HG02571 (cell line): ENCODE measurements around the gene UPP2.

ENCODE experiments used
- ATAC-seq: cut with Tn5 transposase; IDR thresholded peaks from one replicate; pipeline ENCODE4 v1.9.1; 2021; ENCODE audit warnings: mild to moderate bottlenecking, moderate library complexity; ENCODE audit not compliant: unreplicated experiment

UPP2 gene

DNA sequence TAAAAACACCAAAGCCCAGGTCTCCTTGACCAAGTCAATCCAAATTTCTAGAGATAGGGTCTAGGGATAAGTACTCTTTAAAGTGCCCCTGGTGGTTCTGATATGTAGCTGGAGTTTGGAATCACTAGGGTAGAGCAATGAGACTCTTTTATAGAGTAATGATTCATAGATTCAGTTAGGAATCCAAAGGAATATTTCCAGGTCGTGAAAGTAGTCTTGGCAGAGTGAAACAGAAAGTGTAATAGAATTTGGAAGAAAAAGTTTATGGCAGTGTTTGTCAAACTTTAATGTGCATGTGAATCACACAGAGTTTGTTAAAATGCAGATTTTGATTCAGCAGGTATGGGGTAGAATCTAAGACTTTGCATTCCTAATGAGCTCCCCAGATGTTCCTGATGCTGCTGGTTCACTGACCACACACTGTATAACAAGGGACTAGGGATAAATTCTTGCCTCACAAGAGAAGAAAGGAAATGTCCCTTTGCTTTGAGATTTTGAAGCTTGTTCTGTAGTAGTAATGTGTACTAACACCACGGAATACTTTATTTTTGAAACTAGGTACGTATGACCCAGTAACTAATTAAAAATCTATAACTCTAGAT is 1.8 kb downstream of the UPP2 start:
- ATAC-seq, result no peak

- ATAC-seq, result no peak
These were observed 3.2 kb downstream of the UPP2 start for GRCh38 chr2:158104903-158105302.

GRCh38 chr2:158112992-158113391 is 11.3 kb downstream of the UPP2 start:
- no peak for ATAC-seq

DNA sequence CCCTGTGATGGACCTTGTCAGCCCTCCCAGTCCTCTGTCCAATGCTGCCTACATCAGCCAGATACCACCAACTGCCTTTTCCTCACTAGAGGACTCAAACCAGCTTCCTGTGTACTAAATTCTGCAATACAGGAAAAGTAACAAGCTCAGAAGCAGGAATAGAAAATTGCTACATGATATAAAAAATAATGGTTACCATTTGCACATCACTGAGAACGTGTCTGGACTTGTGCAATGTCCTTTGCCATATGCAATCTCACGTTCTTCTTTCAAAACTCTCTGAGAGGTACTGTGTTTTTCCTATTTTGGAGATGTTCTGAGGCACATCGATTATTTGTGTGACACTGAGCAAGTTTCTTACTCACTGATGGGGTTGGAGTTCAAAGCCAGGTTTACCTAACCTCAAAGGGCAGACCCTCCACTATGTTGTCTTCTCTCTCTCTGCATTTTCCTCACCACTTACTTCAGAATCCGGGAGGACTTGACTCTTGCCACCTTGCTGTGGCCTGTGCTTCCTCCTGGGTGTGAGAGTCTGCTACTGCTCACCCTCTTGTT is 12.1 kb downstream of the UPP2 start:
- ATAC-seq, result no peak

DNA sequence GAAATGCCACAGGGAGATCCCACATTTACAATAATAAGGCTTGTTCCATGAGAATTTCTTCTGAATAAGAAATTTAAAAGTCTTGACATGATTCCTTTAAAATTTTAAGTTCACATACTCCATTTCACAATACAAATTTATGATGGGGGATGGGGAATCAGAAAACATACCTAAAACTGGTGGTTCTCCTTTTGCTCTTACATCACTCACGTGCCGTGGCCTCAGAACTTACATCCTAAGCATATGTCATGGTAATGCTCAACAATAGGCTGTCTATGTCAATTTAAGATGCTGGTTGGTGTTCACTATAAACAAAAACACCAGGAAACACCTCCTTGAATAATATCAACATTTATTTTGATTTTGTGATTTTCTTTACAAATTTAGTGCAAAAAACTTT is 12.8 kb downstream of the UPP2 start:
- no peak for ATAC-seq

- ATAC-seq, result no peak
These were observed 13.6 kb downstream of the UPP2 start for GRCh38 chr2:158115202-158115767.

DNA sequence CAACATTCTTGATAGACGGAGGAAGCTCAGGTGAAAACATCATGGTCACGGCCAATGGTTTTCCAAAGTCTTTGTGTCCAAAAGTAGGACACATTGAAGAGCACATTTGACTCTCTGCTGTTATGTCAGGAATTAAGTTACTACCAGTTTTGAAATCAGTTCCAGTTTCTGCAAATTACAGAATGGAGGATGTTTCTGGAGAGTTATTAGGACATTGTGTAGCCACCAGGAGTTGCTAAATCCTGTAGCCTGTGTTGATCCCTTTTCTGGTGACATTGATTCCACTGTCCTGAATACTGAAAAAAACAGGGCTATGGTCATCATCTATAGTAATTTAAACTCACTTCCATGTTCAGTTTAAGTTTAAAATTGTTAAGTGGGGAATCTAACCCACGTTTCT is 15.3 kb downstream of the UPP2 start:
- no peak for ATAC-seq

- ATAC-seq, result no peak
These were observed 18.4 kb downstream of the UPP2 start for GRCh38 chr2:158120102-158120501.

- no peak for ATAC-seq
These were observed 19.3 kb downstream of the UPP2 start for GRCh38 chr2:158120664-158121641.

- ATAC-seq, result no peak
These were observed 23.2 kb downstream of the UPP2 start for GRCh38 chr2:158124896-158125295.

DNA sequence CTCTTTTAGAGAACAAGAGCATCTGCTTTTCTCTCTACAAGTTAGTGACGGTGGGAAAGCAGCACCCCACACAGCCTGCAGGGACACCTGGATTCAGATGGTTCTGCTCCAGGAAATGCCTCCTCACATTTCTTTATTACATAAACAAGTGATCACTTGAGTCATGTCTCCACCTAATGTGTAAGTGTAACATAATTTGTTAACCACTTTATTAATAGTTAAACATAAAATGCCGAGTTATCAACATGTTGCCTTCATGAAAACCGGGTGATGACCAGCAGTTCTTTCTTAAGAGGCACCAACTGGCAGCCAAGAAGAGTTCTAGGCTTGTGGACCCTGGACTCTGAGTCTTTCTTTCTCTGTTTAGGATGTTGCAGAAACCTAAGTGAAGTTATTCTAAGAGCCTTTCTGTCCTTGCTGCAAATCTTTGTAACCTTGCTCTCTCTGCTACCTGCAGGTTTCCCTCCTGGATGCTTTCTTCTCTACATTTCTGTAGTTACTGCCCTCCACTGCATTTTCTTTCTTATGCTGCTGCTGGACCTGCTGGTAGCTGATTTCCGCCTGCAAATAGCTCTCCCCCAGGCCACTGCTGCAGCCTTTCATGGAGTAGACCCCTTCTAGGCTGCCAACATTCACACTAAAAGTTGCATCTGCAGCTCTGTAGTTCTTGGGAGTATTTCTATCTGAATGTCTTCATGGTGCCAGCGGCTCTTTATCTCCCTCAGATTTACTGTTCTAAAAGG is 24.3 kb downstream of the UPP2 start:
- no peak for ATAC-seq

GRCh38 chr2:158127380-158127804 is 25.7 kb downstream of the UPP2 start:
- no peak for ATAC-seq

DNA sequence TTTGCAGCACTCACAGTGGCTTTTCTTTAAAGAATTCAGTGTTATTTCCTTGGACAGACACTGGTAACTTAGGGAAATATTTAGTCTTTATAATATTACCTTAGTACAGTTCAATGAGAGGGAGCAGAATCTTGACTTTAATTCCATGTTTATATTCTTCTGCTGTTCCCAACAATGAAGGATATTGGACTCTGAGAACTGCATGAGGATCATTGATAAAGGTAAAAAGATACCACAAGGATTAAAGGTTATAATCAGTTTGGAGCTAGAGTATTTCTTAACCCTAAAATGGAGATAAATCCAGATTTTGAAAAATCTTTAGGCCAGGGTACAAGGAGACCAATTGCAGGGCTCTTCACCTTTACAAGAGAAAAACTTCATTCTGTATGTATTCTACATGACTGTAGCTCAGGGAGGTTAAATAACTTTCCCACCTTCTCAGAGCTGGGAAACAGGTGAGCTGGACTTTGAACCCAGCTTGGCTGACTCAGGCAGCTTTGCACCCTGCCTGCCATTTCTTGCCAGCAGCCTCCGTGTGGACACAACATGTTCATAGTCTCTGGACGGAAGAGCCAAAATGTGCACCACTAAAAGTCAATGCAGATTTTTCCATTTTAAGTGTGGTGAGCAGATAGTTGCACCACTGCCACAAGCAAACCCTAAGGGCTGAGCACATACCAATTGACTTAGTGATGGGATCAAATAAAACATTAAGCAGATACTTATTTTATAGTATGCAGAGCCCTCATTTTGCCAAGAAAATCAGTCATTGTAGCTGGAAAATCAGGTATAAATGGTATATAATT is 26.7 kb downstream of the UPP2 start:
- no peak for ATAC-seq

- no peak for ATAC-seq
These were observed 27.4 kb downstream of the UPP2 start for GRCh38 chr2:158129037-158129436.

DNA sequence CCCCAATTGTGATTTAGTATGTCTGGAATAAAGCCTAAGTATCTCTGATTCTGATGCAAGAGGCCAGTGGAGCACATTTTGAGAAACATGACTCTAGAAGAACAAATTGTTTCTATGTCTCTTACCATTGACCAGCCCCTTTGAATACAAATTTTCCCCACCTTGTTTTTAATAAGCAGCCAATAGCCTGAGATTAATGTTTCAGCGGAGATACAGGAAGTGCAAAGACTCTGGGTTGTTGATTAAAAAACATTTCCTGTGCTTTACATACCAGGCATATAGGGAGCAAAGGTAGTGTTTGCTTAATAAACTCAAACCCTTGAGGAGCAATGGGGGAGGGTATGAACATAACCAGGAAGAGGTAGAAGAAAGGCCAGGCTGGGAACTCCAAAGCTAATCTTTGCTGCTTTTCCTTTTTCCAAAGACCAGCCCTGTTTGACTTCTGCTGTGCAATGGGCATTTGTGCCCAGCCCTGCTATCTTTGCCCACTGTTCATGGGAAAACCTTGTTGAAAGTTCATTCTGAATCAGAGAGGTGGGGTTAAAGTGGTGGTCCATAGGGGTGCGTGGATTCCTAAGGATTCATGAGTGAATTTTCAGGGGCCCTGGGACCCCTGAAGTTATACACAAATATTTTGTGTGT is 29.3 kb downstream of the UPP2 start:
- no peak for ATAC-seq

DNA sequence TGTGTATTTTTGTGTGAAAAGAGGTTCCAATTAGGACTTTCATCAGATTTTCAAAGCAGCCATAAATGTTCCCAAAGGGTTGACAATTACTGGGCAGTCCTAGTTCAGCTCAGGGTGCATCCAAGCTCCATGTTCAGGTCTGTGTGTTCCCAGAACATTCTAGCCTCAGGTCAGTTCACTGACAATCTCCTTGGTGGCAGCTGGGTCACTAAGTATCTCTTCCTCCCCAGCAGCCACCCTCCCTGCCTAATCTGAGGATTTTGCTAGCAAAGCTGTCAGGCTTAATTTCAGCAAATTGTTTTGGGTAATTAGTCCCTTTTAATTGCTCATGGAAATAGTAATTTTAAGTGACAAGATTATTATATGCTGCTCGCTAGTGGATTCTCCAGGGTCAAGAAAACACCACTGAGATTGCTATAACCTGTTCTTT is 29.8 kb downstream of the UPP2 start:
- ATAC-seq, result no peak

DNA sequence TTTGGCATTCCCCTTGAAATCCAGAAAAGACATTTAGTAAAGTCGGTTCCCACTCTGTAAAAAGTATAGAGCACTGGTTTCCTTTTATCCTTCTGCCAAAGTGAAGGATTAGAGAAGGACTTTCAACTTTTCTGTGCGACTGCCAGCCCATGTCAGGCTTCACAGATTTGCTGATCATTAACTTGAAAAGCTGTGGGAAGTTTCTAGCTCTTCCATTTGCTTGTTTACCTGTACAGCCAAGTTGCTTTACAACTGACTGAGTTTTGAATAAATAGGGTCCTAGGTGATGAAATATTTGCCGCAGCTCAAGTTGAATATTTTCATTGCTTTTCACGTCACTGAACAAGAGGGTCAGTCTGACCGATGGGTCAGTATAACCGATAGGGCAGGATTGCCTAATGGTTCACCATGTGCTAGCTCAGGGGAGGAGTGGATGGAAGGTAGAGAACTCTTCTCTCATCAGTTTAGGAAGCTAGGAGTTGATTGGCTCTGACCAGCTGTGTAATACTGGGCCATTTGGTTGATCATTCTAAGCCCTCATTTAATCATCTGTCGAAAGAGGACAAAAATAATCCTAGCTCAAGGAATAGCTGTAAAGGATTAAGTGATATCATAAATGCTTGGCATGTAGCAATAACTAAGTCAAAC is 30.4 kb downstream of the UPP2 start:
- no peak for ATAC-seq

DNA sequence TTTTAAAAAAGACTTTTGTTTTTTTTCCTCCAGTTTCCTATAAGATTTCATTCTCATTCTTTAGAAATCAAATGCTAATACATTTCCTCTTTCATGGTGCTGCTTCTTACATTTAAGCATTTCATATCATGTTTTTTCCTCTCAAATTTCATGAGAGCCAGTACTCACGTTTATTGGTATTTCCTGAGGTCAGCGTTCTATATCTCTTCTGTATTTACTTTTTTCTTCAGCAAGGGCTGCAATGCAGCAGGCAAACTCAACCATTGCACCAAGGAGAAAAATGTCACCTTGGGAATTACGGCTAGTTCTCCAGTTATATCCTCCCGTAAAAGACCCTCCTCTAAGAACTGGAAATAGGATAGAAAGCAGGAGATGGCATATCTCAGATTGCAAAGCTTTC is 32.4 kb downstream of the UPP2 start:
- no peak for ATAC-seq

DNA sequence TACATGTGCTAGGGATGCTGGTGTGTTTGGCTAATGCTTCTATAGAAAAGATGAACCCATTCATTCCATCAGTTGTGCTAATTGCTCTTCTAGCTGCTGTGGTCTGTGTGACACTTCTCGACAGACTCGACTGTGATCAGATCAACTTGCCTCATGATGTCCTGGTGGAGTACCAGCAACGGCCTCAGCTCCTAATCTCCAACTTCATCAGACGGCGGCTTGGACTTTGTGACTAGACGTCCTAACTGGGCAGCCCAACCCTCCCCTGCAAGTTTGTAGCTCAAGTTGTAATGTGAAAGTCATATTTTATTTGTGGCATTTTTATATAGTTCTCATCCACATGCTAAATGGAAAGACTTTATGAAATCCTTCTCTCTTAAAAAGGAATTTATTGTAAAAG is 33.0 kb downstream of the UPP2 start:
- ATAC-seq, result no peak
